Thymus (tissue), 11 donors: Measurements from ENCODE around the gene METTL25. TPM values are rescaled to one million over a fixed set of nuclear protein-coding genes. Genes with fewer than 3 reads are reported as not detected.

ENCODE experiments used
- DNase-seq, 9 donors: peaks; one replicate each; pipeline ENCODE4 v3.0.0-alpha.2; 2013; ENCODE audit warnings: low spot score in 9 of 9, low read depth in 6 of 9, missing footprints in 1 of 9
- H3K27ac ChIP-seq, 2 donors: one replicate each; pipeline ENCODE4 v1.5.1; 2013; ENCODE audit warnings: control low read depth in 1 of 2, low read depth in 1 of 2, low read length in 1 of 2, mild to moderate bottlenecking in 1 of 2, moderate library complexity in 1 of 2
- H3K27me3 ChIP-seq, 2 donors: one replicate each; pipeline ENCODE4 v1.5.1; 2013; ENCODE audit warnings: low read length in 1 of 2; ENCODE audit not compliant: control insufficient read depth in 2 of 2, insufficient read depth in 1 of 2
- H3K36me3 ChIP-seq, 2 donors: one replicate each; pipeline ENCODE4 v1.5.1; 2013; ENCODE audit warnings: low read length in 1 of 2, mild to moderate bottlenecking in 1 of 2, moderate library complexity in 1 of 2; ENCODE audit not compliant: control insufficient read depth in 2 of 2, insufficient read depth in 2 of 2
- H3K4me1 ChIP-seq, 2 donors: one replicate each; pipeline ENCODE4 v1.5.1; 2013; ENCODE audit warnings: low read length in 2 of 2; ENCODE audit not compliant: control insufficient read depth in 2 of 2, insufficient read depth in 2 of 2
- H3K4me3 ChIP-seq, 2 donors: one replicate each; pipeline ENCODE4 v1.5.1; 2013; ENCODE audit warnings: low read length in 2 of 2, control low read depth in 1 of 2, mild to moderate bottlenecking in 1 of 2
- H3K9me3 ChIP-seq, 2 donors: one replicate each; pipeline ENCODE4 v1.5.1; 2013; ENCODE audit warnings: low read length in 1 of 2, mild to moderate bottlenecking in 1 of 2; ENCODE audit not compliant: control insufficient read depth in 2 of 2, insufficient read depth in 1 of 2
- WGBS: extraction: QIAGEN DNeasy Blood & Tissue Kit; methylation state at CpG from one replicate; pipeline ENCODE4 v1.1.7; 2013; 5-methylcytosine and 5-hydroxymethylcytosine counted together
- polyA plus RNA-seq: library from polyadenylated mRNA; stranded (reverse); fragments of 200-250 nt; gene quantifications from one replicate; pipeline ENCODE4 v1.2.3, GENCODE V29; 2013
- total RNA-seq: library from RNA; stranded (reverse); fragments of 120-200 nt; gene quantifications from one replicate; pipeline ENCODE4 v1.2.4, GENCODE V29; 2013
- donor health status: healthy.

The METTL25 gene
- total and polyA plus RNA-seq, 2 donors, result 13.1 to 24.8 TPM

- Histone ChIP-seq H3K9me3 (no peaks in the 10 kb centered on the region), H3K4me3 (no peak overlapping the region), H3K27ac (no peak overlapping the region), H3K4me1 (no peaks in the 10 kb centered on the region), H3K27me3 (no peaks in the 10 kb centered on the region), H3K36me3 (no peaks in the 10 kb centered on the region)
- WGBS, result 96% methylated on average over 3 of the region's 3 CpGs
- no peak for DNase-seq
Observed at GRCh38 chr12:82437744-82438143, 79.4 kb downstream of the METTL25 start.

- Histone ChIP-seq H3K9me3 (no peaks in the 10 kb centered on the region), H3K27ac (no peak overlapping the region), H3K36me3 (no peaks in the 10 kb centered on the region), H3K27me3 (no peaks in the 10 kb centered on the region), H3K4me1 (no peaks in the 10 kb centered on the region), H3K4me3 (no peak overlapping the region)
- DNase-seq, result no peak
- WGBS, result 94% methylated on average over 4 of the region's 4 CpGs
Observed at GRCh38 chr12:82438356-82438755, 80.0 kb downstream of the METTL25 start.

GRCh38 chr12:82440885-82441284 is 82.6 kb downstream of the METTL25 start:
- 83% methylated on average over 1 of the region's 1 CpG for WGBS
- Histone ChIP-seq H3K36me3 (no peaks in the 10 kb centered on the region), H3K4me3 (no peak overlapping the region), H3K27me3 (no peaks in the 10 kb centered on the region), H3K4me1 (no peaks in the 10 kb centered on the region), H3K9me3 (no peaks in the 10 kb centered on the region), H3K27ac (no peak overlapping the region)
- DNase-seq, result no peak

- H3K4me3 ChIP-seq, result no peak overlapping the region
- no peaks in the 10 kb centered on the region for H3K4me1 ChIP-seq
- 99% methylated on average over 2 of the region's 2 CpGs for WGBS
- no peak overlapping the region for H3K27ac ChIP-seq
- no peaks in the 10 kb centered on the region for H3K36me3 ChIP-seq
- no peak for DNase-seq
- H3K27me3 ChIP-seq, result no peaks in the 10 kb centered on the region
- no peaks in the 10 kb centered on the region for H3K9me3 ChIP-seq
Observed at GRCh38 chr12:82448911-82449578, 90.7 kb downstream of the METTL25 start.

GRCh38 chr12:82456633-82457032 is 98.3 kb downstream of the METTL25 start:
- H3K36me3 ChIP-seq, result no peaks in the 10 kb centered on the region
- H3K4me3 ChIP-seq, result no peak overlapping the region
- no peak overlapping the region for H3K27ac ChIP-seq
- DNase-seq, result no peak
- no peaks in the 10 kb centered on the region for H3K9me3 ChIP-seq
- 97% methylated on average over 2 of the region's 2 CpGs for WGBS
- H3K4me1 ChIP-seq, result no peaks in the 10 kb centered on the region
- no peaks in the 10 kb centered on the region for H3K27me3 ChIP-seq

GRCh38 chr12:82458101-82458500 is 99.8 kb downstream of the METTL25 start:
- H3K9me3 ChIP-seq, result no peaks in the 10 kb centered on the region
- no peaks in the 10 kb centered on the region for H3K4me1 ChIP-seq
- DNase-seq, result no peak
- H3K4me3 ChIP-seq, result no peak overlapping the region
- H3K27me3 ChIP-seq, result no peaks in the 10 kb centered on the region
- 99% methylated on average over 1 of the region's 1 CpG for WGBS
- H3K27ac ChIP-seq, result no peak overlapping the region
- H3K36me3 ChIP-seq, result no peaks in the 10 kb centered on the region

- no peaks in the 10 kb centered on the region for H3K27me3 ChIP-seq
- no peaks in the 10 kb centered on the region for H3K4me1 ChIP-seq
- WGBS, result 92% methylated on average over 1 of the region's 1 CpG
- H3K4me3 ChIP-seq, result no peak overlapping the region
- no peaks in the 10 kb centered on the region for H3K9me3 ChIP-seq
- no peak overlapping the region for H3K27ac ChIP-seq
- no peak for DNase-seq
- H3K36me3 ChIP-seq, result no peaks in the 10 kb centered on the region
Observed at GRCh38 chr12:82461393-82461792, 103.1 kb downstream of the METTL25 start.

GRCh38 chr12:82461836-82462235 is 103.5 kb downstream of the METTL25 start:
- Histone ChIP-seq H3K4me1 (no peaks in the 10 kb centered on the region), H3K27me3 (no peaks in the 10 kb centered on the region), H3K36me3 (no peaks in the 10 kb centered on the region), H3K4me3 (no peak overlapping the region), H3K9me3 (no peaks in the 10 kb centered on the region), H3K27ac (no peak overlapping the region)
- DNase-seq, result no peak
- 64% methylated on average over 3 of the region's 3 CpGs for WGBS

- Histone ChIP-seq H3K27me3 (no peaks in the 10 kb centered on the region), H3K36me3 (no peaks in the 10 kb centered on the region), H3K4me1 (no peaks in the 10 kb centered on the region), H3K27ac (no peak overlapping the region), H3K4me3 (no peak overlapping the region), H3K9me3 (peaks cover 0 to 4% of the 10 kb centered on the region in 2 donors)
- DNase-seq, result no peak
- 96% methylated on average over 4 of the region's 4 CpGs for WGBS
Observed at GRCh38 chr12:82468563-82468962, 110.2 kb downstream of the METTL25 start.
